Hepatocyte (in vitro differentiated cells): ENCODE data around the gene OPCML.

ENCODE experiments used
- EZH2 ChIP-seq: fragments of 200-600 bp; sonication (generic); IDR thresholded peaks from 2 replicates; pipeline ENCODE4 v1.6.1; 2016; ENCODE audit warnings: antibody characterized with exemption, mild to moderate bottlenecking, borderline replicate concordance
- TF ChIP-seq, protein P1 (sequence below): fragments of 200-600 bp; sonication (generic); IDR thresholded peaks from 2 replicates; pipeline ENCODE4 v1.5.1; 2016; ENCODE audit warnings: antibody characterized with exemption, mild to moderate bottlenecking; ENCODE audit not compliant: poor library complexity

DNA sequence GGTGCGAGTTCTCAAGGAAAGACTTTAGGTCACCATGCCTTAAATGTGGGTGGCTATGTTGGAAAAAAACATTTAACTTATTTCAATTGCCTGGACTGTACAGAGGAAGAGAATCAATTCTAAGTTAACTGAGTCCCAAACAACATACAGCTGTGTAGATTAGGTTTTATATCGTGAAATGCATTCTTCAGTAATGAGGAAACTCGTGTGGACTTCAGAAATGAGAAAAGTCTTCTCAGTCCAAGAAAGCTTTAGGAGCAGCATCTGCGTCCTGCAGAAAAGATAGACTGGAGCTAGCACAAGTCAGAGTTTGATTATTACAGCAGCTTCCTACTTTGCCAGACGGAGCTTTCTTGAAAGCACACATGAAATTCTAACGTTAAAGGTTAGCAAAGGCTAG is 673.0 kb downstream of the OPCML start:
- TF ChIP-seq, protein P1, sequence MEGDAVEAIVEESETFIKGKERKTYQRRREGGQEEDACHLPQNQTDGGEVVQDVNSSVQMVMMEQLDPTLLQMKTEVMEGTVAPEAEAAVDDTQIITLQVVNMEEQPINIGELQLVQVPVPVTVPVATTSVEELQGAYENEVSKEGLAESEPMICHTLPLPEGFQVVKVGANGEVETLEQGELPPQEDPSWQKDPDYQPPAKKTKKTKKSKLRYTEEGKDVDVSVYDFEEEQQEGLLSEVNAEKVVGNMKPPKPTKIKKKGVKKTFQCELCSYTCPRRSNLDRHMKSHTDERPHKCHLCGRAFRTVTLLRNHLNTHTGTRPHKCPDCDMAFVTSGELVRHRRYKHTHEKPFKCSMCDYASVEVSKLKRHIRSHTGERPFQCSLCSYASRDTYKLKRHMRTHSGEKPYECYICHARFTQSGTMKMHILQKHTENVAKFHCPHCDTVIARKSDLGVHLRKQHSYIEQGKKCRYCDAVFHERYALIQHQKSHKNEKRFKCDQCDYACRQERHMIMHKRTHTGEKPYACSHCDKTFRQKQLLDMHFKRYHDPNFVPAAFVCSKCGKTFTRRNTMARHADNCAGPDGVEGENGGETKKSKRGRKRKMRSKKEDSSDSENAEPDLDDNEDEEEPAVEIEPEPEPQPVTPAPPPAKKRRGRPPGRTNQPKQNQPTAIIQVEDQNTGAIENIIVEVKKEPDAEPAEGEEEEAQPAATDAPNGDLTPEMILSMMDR = no peak
- no peak for TF ChIP-seq EZH2
